ENCODE measurements around the gene ARSI.

The ARSI gene

GRCh38 chr5:150309101-150309885 lies 6.6 kb upstream of the ARSI start:
- no peak for DNase-seq (ENCODE audit: low read depth in 2 of 2)

- DNase-seq (ENCODE audit: low read depth in 2 of 2), result no peak
Measured at GRCh38 chr5:150307617-150308426, 5.1 kb upstream of the ARSI start.

GRCh38 chr5:150306775-150307174 lies 4.1 kb upstream of the ARSI start:
- no peak for DNase-seq (ENCODE audit: low read depth in 2 of 2)

- no peak for DNase-seq (ENCODE audit: low read depth in 2 of 2)
Measured at GRCh38 chr5:150305557-150305956, 2.9 kb upstream of the ARSI start.

DNA sequence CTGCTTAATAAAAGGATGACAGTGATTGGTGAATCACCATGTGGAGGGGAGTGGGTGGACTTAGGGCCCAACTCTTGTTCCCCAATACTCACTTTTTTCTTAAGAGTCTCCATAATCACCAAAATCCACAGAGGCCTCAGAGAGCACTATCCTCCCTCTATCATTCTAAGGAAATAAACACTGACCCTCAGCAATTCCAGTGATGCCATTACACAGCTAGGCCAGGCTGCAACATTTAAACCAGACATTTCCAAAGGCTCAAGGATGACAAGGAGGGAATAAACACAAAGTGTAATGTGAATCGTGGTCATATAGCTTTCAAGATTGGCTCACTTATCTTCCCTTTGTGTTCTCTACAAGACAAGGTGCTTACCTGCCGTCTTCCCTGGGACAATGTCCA lies 2.4 kb upstream of the ARSI start:
- DNase-seq (ENCODE audit: low read depth in 2 of 2), result no peak

- DNase-seq (ENCODE audit: low read depth in 2 of 2), result no peak
Measured at GRCh38 chr5:150304481-150305081, 1.9 kb upstream of the ARSI start.

- DNase-seq (ENCODE audit: low read depth in 2 of 2), result no peak
Measured at GRCh38 chr5:150303660-150304386, 1.1 kb upstream of the ARSI start.

GRCh38 chr5:150303070-150303615 lies 438 bp upstream of the ARSI start:
- no peak for DNase-seq (ENCODE audit: low read depth in 2 of 2)

DNA sequence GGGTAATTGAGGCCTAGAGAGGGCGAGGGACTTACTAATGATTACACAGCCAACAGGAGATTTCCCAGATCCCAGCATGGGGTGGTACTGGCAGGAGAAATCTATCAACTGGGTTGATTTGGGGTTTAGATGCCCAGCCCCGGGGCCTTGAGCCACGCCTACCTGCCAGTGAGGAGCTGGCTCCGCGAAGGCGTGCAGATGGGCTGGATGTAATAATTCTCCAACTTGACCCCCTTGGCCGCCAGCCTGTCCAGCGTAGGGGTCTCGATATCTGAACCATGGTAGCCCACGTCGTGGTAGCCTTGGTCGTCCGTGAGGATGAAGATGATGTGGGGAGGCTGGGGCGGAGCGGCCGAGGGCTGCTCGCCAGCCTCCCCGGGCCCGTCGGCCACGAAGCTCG lies 804 bp downstream of the ARSI start:
- no peak for DNase-seq (ENCODE audit: low read depth in 2 of 2)

DNA sequence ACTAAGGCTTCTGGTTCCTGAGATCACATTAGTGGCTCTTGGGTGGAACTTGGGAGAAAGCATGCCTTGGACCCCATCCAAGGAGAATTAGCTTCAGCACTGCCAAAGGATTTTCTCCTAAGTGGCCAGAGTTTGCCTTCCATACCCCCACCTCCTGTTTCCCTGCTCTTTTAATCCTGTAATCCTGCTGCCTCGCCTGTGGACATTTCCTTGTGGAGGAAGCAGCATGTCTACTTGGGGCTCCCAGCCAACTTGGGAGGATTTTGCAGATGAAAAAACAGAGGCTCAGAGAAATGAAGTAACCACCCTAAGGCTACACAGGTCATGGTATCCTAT lies 1.6 kb downstream of the ARSI start:
- DNase-seq (ENCODE audit: low read depth in 2 of 2), result no peak

DNA sequence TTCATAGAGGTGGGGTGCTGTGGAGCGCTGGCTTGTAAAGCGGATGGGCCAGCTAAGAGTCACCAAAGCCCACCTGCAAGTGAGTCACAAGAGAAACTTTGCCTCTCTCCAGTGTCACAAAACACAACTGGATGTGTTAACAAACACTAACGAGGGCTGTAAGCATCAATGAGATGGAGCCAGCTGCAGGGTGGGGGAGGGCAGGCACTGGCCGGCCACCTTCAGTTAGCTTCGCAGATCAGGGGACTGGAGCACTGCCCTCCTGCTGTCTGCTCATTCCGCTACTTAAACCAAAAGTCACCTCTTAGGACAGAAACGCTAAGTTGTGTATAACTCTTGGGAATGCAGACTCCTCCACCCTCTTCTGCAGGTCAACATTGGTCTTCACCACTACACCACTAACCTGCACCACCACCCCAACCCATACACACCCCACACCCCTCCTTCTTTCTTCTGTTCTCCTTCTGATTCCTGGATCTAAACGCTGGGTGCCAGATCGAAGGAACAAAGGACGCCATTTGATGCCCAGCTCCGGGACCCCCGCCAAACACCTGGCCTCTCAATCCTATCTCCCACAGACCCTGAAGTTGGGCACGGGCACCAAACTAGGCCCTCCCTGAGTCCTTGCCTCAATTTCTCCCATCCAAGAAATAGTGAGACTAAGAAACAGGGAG lies 2.1 kb downstream of the ARSI start:
- no peak for DNase-seq (ENCODE audit: low read depth in 2 of 2)

DNA sequence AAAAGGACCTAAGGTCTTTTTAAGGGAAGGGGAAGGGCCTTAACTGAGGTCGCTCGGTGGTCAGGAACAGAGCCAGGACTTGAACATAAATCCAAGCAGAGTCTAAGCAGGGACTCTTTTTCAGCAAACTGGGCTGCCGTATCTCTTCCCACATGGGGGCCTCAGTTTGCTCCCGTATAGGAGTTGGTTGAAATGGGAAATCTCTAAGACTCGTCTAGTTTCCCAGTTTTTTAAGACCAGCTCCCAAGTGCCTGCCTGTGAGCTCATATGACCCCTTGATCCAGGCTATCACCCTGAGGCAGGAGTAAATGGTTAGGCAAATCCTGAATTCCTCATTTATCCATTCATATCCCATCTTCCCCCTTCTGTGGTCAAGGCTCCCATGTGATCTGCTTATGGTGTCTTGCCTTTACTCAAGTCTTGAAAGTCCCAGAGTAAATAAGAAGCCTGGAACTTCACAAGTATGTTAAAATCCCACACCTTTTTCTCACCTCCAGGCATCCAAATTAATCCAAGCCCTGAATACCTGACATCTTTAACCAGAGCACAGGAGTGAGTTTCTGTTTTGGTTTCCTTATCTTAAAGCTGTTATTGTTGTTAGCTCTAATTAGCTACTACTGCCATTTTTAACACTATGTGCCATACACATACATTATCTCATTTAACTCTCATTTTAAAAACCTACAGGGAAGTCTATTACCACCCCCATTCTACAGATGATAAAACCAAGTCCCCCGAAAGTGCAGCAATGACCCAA lies 3.0 kb downstream of the ARSI start:
- no peak for DNase-seq (ENCODE audit: low read depth in 2 of 2)

DNA sequence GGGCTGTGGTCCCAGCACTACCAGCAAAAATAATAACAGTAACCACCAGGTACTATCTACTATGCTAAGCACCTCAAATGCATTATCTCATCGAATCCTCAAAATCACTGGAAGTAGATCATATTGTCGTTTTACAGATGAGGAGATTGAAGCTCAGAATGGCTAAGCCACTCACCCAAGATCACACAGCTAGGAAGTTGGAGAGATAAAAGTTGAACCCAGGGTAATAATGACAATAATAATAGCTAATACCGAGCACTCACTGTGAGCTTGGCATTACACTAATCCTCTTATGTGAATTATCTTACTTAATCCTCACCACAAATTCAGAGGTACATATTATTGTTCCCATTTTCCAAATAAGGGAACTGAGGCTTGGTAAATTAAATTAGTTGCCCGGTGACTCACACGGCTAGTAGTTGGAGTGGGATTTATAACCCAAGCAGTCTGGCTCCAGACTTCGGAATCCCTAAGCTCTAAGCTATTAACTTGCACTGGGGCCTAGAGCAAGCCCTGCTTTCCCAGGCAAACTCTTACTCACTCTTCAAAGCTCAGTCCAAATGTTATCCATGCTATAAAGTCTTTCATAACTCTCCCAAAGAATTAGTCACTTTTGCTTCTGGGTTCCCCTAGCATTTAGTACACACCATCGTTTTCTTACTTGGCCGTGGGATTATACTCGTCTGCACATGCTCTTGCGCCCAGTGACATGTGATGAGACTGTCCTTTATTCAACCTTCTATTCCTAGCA lies 3.8 kb downstream of the ARSI start:
- DNase-seq (ENCODE audit: low read depth in 2 of 2), result no peak

DNA sequence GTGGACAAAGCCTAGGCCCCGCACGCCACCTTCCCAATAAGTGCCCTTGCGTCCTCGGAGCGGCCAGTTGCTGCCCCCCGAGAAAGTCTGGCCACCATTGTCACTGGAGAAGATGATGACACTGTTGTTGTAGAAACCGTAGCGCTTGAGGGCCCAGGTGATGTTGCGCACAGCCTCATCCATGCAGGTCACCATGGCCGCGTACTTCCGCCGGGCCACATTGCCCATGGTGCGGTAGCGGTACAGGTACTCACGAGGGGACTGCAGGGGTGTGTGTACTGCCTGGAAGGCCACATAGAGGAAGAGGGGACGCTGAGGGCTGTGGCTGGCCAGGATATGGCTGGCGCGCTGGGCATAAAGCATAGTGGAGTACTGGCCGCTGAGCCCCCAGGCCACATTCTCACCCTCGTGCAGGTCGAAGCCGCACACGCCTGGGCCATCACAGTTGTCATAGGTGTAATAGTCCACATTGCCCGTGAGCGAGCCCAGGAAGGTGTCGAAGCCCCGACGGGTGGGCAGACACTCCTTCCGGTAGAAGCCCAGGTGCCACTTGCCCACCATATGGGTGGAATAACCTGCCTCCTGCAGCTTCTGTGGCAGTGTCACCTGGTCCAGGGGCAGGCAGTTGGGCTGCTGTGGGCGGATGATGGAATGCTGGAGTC lies 4.6 kb downstream of the ARSI start:
- DNase-seq (ENCODE audit: low read depth in 2 of 2), result no peak

- no peak for DNase-seq (ENCODE audit: low read depth in 2 of 2)
Measured at GRCh38 chr5:150297236-150297890, 5.3 kb downstream of the ARSI start.

- no peak for DNase-seq (ENCODE audit: low read depth in 2 of 2)
Measured at GRCh38 chr5:150296496-150296895, 6.2 kb downstream of the ARSI start.

GRCh38 chr5:150295741-150296486 lies 6.8 kb downstream of the ARSI start:
- DNase-seq (ENCODE audit: low read depth in 2 of 2), result no peak

DNA sequence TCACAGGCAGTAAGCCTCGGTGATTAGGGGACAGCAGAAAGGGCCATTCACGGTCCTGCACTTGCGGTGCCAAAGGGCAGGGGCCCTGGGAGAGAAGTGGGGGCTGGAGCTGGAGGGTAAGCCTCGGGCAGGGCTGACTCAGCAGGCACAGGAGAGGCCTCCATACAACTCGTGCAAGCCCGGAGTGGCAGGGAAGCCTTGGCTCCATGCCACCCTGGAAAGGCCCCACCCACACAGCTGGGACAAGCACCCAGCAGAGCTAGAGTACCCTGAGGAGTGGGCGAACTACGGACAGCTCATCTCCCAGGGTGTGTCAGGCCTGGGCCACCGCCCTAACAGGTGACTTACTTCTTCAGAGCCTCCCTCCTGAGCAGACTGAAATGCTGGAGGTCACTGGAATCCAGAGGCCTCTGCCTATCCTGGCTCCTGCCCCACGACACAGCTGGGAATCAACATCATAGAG lies 7.5 kb downstream of the ARSI start:
- no peak for DNase-seq (ENCODE audit: low read depth in 2 of 2)

Data from stimulated activated CD4-positive, alpha-beta T cell treated with anti-CD3 and anti-CD28 coated beads, Interleukin-4, amount 100 ng/mL, for 48 hours (primary cell).